Measurements from ENCODE around the gene GPATCH4. TPM values are rescaled to one million over a fixed set of nuclear protein-coding genes. Genes with fewer than 3 reads are reported as not detected.

GPATCH4 gene
- polyA plus RNA-seq, 4 donors: 8.9 to 31.0 (median 16.8) TPM

DNA sequence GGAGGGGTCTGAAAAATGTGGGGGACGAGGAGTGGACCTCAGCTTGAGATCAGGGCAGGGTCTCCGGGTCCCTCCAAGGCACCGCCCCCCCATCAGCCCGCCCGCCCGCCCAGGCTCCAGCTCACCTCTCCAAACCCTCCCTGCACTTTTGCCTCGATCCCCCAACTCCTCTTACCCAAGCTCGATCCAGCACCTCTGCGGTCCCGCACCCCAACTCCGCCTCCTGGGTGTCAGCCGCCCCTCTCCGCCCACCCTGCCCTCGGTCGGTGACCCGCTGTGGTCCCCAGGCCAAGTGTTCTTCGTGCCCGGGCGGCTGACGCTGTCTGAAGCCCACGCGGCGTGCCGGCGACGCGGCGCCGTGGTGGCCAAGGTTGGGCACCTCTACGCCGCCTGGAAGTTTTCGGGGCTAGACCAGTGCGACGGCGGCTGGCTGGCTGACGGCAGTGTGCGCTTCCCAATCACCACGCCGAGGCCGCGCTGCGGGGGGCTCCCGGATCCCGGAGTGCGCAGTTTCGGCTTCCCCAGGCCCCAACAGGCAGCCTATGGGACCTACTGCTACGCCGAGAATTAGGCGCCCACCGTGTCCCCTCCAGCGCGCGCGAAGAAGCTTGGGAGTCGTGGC, 23.6 kb upstream of the GPATCH4 start:
- Histone ChIP-seq H3K27ac (ENCODE audit: low read depth in 1 of 3, low read length in 2 of 3) (peak overlapping the region in 1 of 3 donors; percentile 85), H3K36me3 (ENCODE audit: control insufficient read depth in 3 of 3, insufficient read depth in 2 of 3, low read depth in 1 of 3, low read length in 3 of 3) (no peaks in the 10 kb centered on the region), H3K27me3 (ENCODE audit: control insufficient read depth in 3 of 3, insufficient read depth in 3 of 3, low read length in 3 of 3) (peaks cover 0 to 52% (median 16%) of the 10 kb centered on the region in 3 donors), H3K9me3 (ENCODE audit: control insufficient read depth in 2 of 2, insufficient read depth in 1 of 2, low read depth in 1 of 2, low read length in 1 of 2) (no peaks in the 10 kb centered on the region), H3K4me3 (ENCODE audit: low read depth in 1 of 3, low read length in 3 of 3) (peak overlapping the region in 1 of 3 donors; percentile 63), H3K4me1 (ENCODE audit: control insufficient read depth in 3 of 3, insufficient read depth in 2 of 3, low read depth in 1 of 3, low read length in 2 of 3) (peaks cover 0 to 30% (median 8%) of the 10 kb centered on the region in 3 donors)
- no peak for FAIRE-seq
- 2 to 3% (median 3%) methylated on average over 39 to 54 of the region's 55 CpGs for WGBS, 3 donors
- peak in 1 of 2 donors; percentile 47 for DNase-seq

DNA sequence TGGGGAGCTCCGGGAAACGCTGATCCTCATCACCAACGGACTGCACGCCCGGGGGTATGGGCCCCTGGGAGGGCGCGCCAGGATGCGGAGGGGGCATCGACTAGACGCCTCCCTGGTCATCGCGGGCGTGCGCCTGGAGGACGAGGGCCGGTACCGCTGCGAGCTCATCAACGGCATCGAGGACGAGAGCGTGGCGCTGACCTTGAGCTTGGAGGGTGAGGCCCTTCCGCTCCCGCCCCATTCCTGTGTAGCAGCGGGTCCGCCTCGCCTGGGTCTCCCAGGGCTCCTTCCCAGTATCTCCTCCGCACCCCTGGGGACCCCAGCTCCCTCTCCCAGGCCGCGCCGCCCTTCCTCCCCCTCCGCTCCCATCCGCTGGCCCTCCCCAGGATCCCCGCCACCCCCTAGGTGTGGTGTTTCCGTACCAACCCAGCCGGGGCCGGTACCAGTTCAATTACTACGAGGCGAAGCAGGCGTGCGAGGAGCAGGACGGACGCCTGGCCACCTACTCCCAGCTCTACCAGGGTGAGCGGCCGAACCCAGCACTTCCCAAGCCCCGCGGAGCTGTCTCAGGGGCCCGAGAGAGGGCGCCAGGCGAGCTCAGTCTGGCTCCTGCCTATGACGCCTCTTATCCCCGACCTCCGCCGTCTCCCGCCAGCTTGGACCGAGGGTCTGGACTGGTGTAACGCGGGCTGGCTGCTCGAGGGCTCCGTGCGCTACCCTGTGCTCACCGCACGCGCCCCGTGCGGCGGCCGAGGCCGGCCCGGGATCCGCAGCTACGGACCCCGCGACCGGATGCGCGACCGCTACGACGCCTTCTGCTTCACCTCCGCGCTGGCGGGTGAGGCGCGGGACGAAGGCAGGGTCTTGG, 22.9 kb upstream of the GPATCH4 start:
- no peaks in the 10 kb centered on the region for H3K36me3 ChIP-seq (ENCODE audit: control insufficient read depth in 3 of 3, insufficient read depth in 2 of 3, low read depth in 1 of 3, low read length in 3 of 3)
- H3K4me3 ChIP-seq (ENCODE audit: low read depth in 1 of 3, low read length in 3 of 3): peak overlapping the region in 2 of 3 donors; percentile 3 to 63
- H3K4me1 ChIP-seq (ENCODE audit: control insufficient read depth in 3 of 3, insufficient read depth in 2 of 3, low read depth in 1 of 3, low read length in 2 of 3): peaks cover 0 to 30% (median 8%) of the 10 kb centered on the region in 3 donors
- FAIRE-seq (no peak), DNase-seq (peak; percentile 67 to 73)
- H3K9me3 ChIP-seq (ENCODE audit: control insufficient read depth in 2 of 2, insufficient read depth in 1 of 2, low read depth in 1 of 2, low read length in 1 of 2): no peaks in the 10 kb centered on the region
- peak overlapping the region in 1 of 3 donors; percentile 85 for H3K27ac ChIP-seq (ENCODE audit: low read depth in 1 of 3, low read length in 2 of 3)
- 1 to 2% (median 2%) methylated on average over 58 to 87 of the region's 87 CpGs for WGBS, 3 donors
- H3K27me3 ChIP-seq (ENCODE audit: control insufficient read depth in 3 of 3, insufficient read depth in 3 of 3, low read length in 3 of 3): peaks cover 0 to 59% (median 21%) of the 10 kb centered on the region in 3 donors

DNA sequence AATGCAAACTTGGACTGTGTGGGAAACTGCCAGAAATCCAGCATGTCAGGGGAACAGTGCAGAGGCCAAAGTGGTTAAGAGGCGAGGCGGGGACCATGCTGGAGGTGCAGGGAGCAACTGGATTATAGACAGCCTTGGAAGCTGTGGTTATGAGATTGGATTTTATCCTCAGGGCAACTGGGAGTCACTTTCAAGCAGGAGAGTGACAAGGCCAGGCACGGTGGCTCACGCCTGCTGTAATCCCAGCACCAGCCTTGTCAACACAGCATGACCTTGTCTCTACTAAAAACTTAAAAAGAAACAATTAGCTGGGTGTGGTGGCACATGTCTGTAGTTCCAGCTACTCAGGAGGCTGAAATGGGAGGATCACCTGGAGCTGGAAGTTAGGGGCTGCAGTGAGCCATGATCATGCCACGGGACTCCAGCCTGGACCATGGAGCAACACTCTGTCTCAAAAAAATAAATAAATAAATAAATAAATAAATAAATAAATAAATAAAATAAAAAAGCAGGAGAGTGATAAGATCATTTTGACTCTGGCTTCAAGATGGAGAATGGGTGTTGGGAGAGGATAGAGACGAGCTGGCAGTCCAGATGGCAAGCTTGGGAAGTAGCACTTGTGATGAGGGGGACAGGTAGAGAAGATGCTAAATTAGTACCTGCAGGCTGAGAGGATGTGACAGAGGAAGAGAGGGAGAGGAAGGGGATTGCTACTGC, 21.5 kb upstream of the GPATCH4 start:
- Histone ChIP-seq H3K9me3 (ENCODE audit: control insufficient read depth in 2 of 2, insufficient read depth in 1 of 2, low read depth in 1 of 2, low read length in 1 of 2) (no peaks in the 10 kb centered on the region), H3K36me3 (ENCODE audit: control insufficient read depth in 3 of 3, insufficient read depth in 2 of 3, low read depth in 1 of 3, low read length in 3 of 3) (no peaks in the 10 kb centered on the region), H3K4me1 (ENCODE audit: control insufficient read depth in 3 of 3, insufficient read depth in 2 of 3, low read depth in 1 of 3, low read length in 2 of 3) (peaks cover 0 to 30% (median 8%) of the 10 kb centered on the region in 3 donors), H3K27me3 (ENCODE audit: control insufficient read depth in 3 of 3, insufficient read depth in 3 of 3, low read length in 3 of 3) (peaks cover 0 to 61% (median 24%) of the 10 kb centered on the region in 3 donors), H3K27ac (ENCODE audit: low read depth in 1 of 3, low read length in 2 of 3) (no peak overlapping the region), H3K4me3 (ENCODE audit: low read depth in 1 of 3, low read length in 3 of 3) (no peak overlapping the region)
- DNase-seq: peak in 1 of 2 donors; percentile 31
- no peak for FAIRE-seq
- 44 to 69% (median 57%) methylated on average over 6 of the region's 6 CpGs for WGBS, 3 donors

DNA sequence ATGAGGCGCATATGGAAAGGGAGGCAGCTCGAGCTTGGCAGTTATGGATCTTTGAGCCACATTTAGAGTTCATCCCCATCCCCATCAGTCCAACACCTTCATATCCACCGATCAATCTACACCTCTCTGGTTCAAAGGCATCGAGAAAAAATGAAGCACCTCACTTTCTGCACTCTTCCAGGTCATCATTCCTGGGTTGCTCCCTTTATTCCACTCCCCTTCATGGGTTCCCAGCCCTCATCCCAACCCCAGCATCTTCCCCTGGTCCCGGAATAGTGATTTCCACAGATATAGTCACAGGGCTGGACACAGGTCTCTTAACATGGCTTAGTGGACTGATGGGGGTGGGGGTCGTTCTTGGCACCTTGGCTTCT, 18.3 kb upstream of the GPATCH4 start:
- DNase-seq (no peak), FAIRE-seq (no peak)
- Histone ChIP-seq H3K4me1 (ENCODE audit: control insufficient read depth in 3 of 3, insufficient read depth in 2 of 3, low read depth in 1 of 3, low read length in 2 of 3) (peaks cover 0 to 18% (median 0%) of the 10 kb centered on the region in 3 donors), H3K27me3 (ENCODE audit: control insufficient read depth in 3 of 3, insufficient read depth in 3 of 3, low read length in 3 of 3) (peaks cover 0 to 42% (median 19%) of the 10 kb centered on the region in 3 donors), H3K4me3 (ENCODE audit: low read depth in 1 of 3, low read length in 3 of 3) (no peak overlapping the region), H3K27ac (ENCODE audit: low read depth in 1 of 3, low read length in 2 of 3) (no peak overlapping the region), H3K36me3 (ENCODE audit: control insufficient read depth in 3 of 3, insufficient read depth in 2 of 3, low read depth in 1 of 3, low read length in 3 of 3) (no peaks in the 10 kb centered on the region), H3K9me3 (ENCODE audit: control insufficient read depth in 2 of 2, insufficient read depth in 1 of 2, low read depth in 1 of 2, low read length in 1 of 2) (no peaks in the 10 kb centered on the region)
- WGBS, 3 donors: 20 to 26% (median 21%) methylated on average over 6 of the region's 6 CpGs

DNA sequence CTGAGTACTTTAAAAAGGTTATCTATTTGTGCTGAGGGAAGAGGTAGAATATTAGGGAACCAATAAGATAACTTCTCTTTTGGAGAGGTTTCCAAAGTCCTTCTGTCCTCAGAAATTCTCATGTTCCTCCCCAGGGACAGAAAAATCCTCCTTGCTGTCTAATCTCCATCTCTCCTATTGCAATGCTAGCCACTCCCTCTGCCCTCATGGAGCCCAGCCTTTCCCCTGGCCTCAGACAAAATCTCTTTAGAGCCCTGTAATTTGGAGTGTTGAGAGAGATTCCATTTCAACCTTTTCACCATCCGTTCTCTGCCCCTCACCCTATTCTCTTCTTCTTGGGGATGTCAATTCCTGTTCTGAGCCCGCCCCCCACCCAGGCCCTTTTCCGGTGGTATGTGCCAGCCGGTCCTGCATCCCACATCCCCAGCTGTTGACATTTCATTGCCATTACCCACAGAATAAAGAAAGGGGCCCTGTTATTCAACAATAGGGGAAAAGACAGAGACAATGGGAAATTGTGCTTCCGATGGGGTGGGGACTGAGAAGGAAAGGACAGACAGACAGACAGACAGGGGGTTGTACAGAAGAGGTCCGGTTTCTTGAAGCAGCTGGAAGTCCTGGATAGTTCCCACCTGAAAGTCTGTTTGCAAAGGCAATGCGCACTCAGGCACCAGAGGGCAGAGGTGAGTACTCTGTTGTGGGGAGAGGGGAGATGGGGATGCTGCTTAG, 17.7 kb upstream of the GPATCH4 start, which contains the start of gene HAPLN2:
HAPLN2 (plus strand) TSS at position 563 of the 729 bp plus-strand sequence. CDS start 4,076 bp downstream, outside the sequence.
- H3K27ac ChIP-seq (ENCODE audit: low read depth in 1 of 3, low read length in 2 of 3): no peak within 1 kb of the TSS
- FAIRE-seq (no peak), DNase-seq (peak; percentile 45 to 47)
- peaks cover 0 to 38% (median 15%) of the 10 kb centered on the region in 3 donors for H3K27me3 ChIP-seq (ENCODE audit: control insufficient read depth in 3 of 3, insufficient read depth in 3 of 3, low read length in 3 of 3)
- no peaks in the 10 kb centered on the region for H3K9me3 ChIP-seq (ENCODE audit: control insufficient read depth in 2 of 2, insufficient read depth in 1 of 2, low read depth in 1 of 2, low read length in 1 of 2)
- H3K4me3 ChIP-seq (ENCODE audit: low read depth in 1 of 3, low read length in 3 of 3): no peak within 1 kb of the TSS
- peaks cover 0 to 14% (median 0%) of the 10 kb centered on the region in 3 donors for H3K4me1 ChIP-seq (ENCODE audit: control insufficient read depth in 3 of 3, insufficient read depth in 2 of 3, low read depth in 1 of 3, low read length in 2 of 3)
- no peaks in the 10 kb centered on the region for H3K36me3 ChIP-seq (ENCODE audit: control insufficient read depth in 3 of 3, insufficient read depth in 2 of 3, low read depth in 1 of 3, low read length in 3 of 3)
- WGBS, 3 donors: 8 to 9% (median 8%) methylated on average over 7 of the region's 7 CpGs

DNA sequence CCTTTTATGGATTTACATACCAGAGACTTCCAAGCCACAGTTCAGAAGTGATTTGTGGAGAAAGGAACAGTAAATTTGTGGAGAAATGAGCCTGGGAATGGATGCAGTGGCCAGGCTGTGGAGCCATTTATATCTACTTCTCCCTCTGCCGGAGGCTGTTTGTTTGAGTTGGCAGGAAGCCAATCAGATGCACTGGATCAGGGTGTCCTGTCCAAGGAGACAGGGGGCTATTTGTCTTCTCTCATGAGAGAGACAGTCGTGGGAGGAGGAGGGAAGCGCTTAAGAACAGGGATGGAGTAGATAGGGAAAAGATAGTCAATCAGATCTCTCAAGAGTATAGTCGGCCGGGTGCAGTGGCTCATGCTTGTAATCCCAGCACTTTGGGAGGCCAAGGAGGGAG, 15.2 kb upstream of the GPATCH4 start:
- Histone ChIP-seq H3K27me3 (ENCODE audit: control insufficient read depth in 3 of 3, insufficient read depth in 3 of 3, low read length in 3 of 3) (peaks cover 0 to 24% (median 9%) of the 10 kb centered on the region in 3 donors), H3K4me3 (ENCODE audit: low read depth in 1 of 3, low read length in 3 of 3) (no peak overlapping the region), H3K36me3 (ENCODE audit: control insufficient read depth in 3 of 3, insufficient read depth in 2 of 3, low read depth in 1 of 3, low read length in 3 of 3) (no peaks in the 10 kb centered on the region), H3K4me1 (ENCODE audit: control insufficient read depth in 3 of 3, insufficient read depth in 2 of 3, low read depth in 1 of 3, low read length in 2 of 3) (peaks cover 0 to 22% (median 2%) of the 10 kb centered on the region in 3 donors), H3K9me3 (ENCODE audit: control insufficient read depth in 2 of 2, insufficient read depth in 1 of 2, low read depth in 1 of 2, low read length in 1 of 2) (no peaks in the 10 kb centered on the region), H3K27ac (ENCODE audit: low read depth in 1 of 3, low read length in 2 of 3) (no peak overlapping the region)
- no peak for FAIRE-seq
- 7 to 20% (median 7%) methylated on average over 5 of the region's 5 CpGs for WGBS, 3 donors
- DNase-seq: peak; percentile 54 to 56

DNA sequence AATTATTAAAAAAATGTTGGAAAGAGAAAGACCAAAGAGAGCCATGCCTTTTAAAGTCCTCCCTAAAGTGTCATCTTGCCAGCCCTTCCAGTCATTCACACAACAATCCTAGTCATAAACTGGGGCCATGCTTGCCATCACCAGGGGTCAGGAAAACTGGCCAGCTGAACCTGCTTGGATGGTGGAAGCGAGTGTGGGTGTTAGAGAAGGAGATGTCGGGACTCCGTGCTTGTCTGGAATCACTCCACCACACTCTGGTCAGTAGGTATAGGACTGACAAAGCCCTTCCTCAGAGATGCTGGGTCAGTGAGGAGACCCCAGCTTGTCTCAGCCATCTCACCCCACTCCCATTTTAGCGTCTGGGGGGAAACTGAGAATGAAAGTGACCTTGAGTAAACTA, 14.7 kb upstream of the GPATCH4 start:
- FAIRE-seq (no peak), DNase-seq (no peak)
- 37 to 58% (median 47%) methylated on average over 4 of the region's 4 CpGs for WGBS, 3 donors
- no peak overlapping the region for H3K4me3 ChIP-seq (ENCODE audit: low read depth in 1 of 3, low read length in 3 of 3)
- peaks cover 0 to 21% (median 9%) of the 10 kb centered on the region in 3 donors for H3K27me3 ChIP-seq (ENCODE audit: control insufficient read depth in 3 of 3, insufficient read depth in 3 of 3, low read length in 3 of 3)
- peaks cover 0 to 22% (median 2%) of the 10 kb centered on the region in 3 donors for H3K4me1 ChIP-seq (ENCODE audit: control insufficient read depth in 3 of 3, insufficient read depth in 2 of 3, low read depth in 1 of 3, low read length in 2 of 3)
- peak overlapping the region in 1 of 3 donors; percentile 37 for H3K27ac ChIP-seq (ENCODE audit: low read depth in 1 of 3, low read length in 2 of 3)
- no peaks in the 10 kb centered on the region for H3K36me3 ChIP-seq (ENCODE audit: control insufficient read depth in 3 of 3, insufficient read depth in 2 of 3, low read depth in 1 of 3, low read length in 3 of 3)
- H3K9me3 ChIP-seq (ENCODE audit: control insufficient read depth in 2 of 2, insufficient read depth in 1 of 2, low read depth in 1 of 2, low read length in 1 of 2): no peaks in the 10 kb centered on the region

Measured in small intestine (tissue), 7 donors.